ENCODE measurements around the gene KIF5C. TPM values are rescaled to one million over a fixed set of nuclear protein-coding genes. Genes with fewer than 3 reads are reported as not detected.
A peak's percentile ranks its signal among the peaks of the same experiment; 100 is the strongest.

KIF5C gene
- polyA plus RNA-seq, 4 donors: 2.9 to 7.1 (median 4.4) TPM

GRCh38 chr2:149009576-149010461 is 134.8 kb downstream of the KIF5C start:
- no peak for DNase-seq (ENCODE audit: low read depth in 4 of 4, low spot score in 3 of 4)

- no peak for DNase-seq (ENCODE audit: low read depth in 4 of 4, low spot score in 3 of 4)
Measured at GRCh38 chr2:149012545-149012944, 137.5 kb downstream of the KIF5C start.

GRCh38 chr2:149015501-149015900 is 140.5 kb downstream of the KIF5C start:
- DNase-seq (ENCODE audit: low read depth in 4 of 4, low spot score in 3 of 4): no peak

- no peak for DNase-seq (ENCODE audit: low read depth in 4 of 4, low spot score in 3 of 4)
Measured at GRCh38 chr2:149015926-149016563, 141.0 kb downstream of the KIF5C start.

GRCh38 chr2:149017116-149017985 is 142.3 kb downstream of the KIF5C start:
- DNase-seq (ENCODE audit: low read depth in 4 of 4, low spot score in 3 of 4): peak in 2 of 4 donors; percentile 74 to 76

- DNase-seq (ENCODE audit: low read depth in 4 of 4, low spot score in 3 of 4): no peak
Measured at GRCh38 chr2:149018981-149019380, 144.0 kb downstream of the KIF5C start.

GRCh38 chr2:149019768-149020167 is 144.7 kb downstream of the KIF5C start:
- no peak for DNase-seq (ENCODE audit: low read depth in 4 of 4, low spot score in 3 of 4)

- no peak for DNase-seq (ENCODE audit: low read depth in 4 of 4, low spot score in 3 of 4)
Measured at GRCh38 chr2:149020432-149020851, 145.4 kb downstream of the KIF5C start.

- no peak for DNase-seq (ENCODE audit: low read depth in 4 of 4, low spot score in 3 of 4)
Measured at GRCh38 chr2:149021271-149021719, 146.3 kb downstream of the KIF5C start.

GRCh38 chr2:149021761-149022160 is 146.7 kb downstream of the KIF5C start:
- no peak for DNase-seq (ENCODE audit: low read depth in 4 of 4, low spot score in 3 of 4)

GRCh38 chr2:149023091-149023490 is 148.1 kb downstream of the KIF5C start:
- no peak for DNase-seq (ENCODE audit: low read depth in 4 of 4, low spot score in 3 of 4)

- DNase-seq (ENCODE audit: low read depth in 4 of 4, low spot score in 3 of 4): no peak
Measured at GRCh38 chr2:149027590-149028250, 152.7 kb downstream of the KIF5C start.

- no peak for DNase-seq (ENCODE audit: low read depth in 4 of 4, low spot score in 3 of 4)
Measured at GRCh38 chr2:149028377-149028776, 153.3 kb downstream of the KIF5C start.

GRCh38 chr2:149028891-149029290 is 153.9 kb downstream of the KIF5C start:
- DNase-seq (ENCODE audit: low read depth in 4 of 4, low spot score in 3 of 4): no peak

- no peak for DNase-seq (ENCODE audit: low read depth in 4 of 4, low spot score in 3 of 4)
Measured at GRCh38 chr2:149029307-149029965, 154.4 kb downstream of the KIF5C start.

- no peak for DNase-seq (ENCODE audit: low read depth in 4 of 4, low spot score in 3 of 4)
Measured at GRCh38 chr2:149031396-149031795, 156.4 kb downstream of the KIF5C start.

GRCh38 chr2:149033716-149034115 is 158.7 kb downstream of the KIF5C start:
- peak in 1 of 4 donors; percentile 56 for DNase-seq (ENCODE audit: low read depth in 4 of 4, low spot score in 3 of 4)

GRCh38 chr2:149034406-149034805 is 159.4 kb downstream of the KIF5C start:
- no peak for DNase-seq (ENCODE audit: low read depth in 4 of 4, low spot score in 3 of 4)

GRCh38 chr2:149036507-149037293 is 161.7 kb downstream of the KIF5C start:
- DNase-seq (ENCODE audit: low read depth in 4 of 4, low spot score in 3 of 4): no peak

Measured in left renal pelvis (tissue), 4 donors.